Fibroblast of skin of right biceps (primary cell): ENCODE measurements around the gene RYR3.

Experiments
- DNase-seq: peaks from one replicate; pipeline ENCODE4 v3.0.0-alpha.2; 2013

RYR3 gene

DNA sequence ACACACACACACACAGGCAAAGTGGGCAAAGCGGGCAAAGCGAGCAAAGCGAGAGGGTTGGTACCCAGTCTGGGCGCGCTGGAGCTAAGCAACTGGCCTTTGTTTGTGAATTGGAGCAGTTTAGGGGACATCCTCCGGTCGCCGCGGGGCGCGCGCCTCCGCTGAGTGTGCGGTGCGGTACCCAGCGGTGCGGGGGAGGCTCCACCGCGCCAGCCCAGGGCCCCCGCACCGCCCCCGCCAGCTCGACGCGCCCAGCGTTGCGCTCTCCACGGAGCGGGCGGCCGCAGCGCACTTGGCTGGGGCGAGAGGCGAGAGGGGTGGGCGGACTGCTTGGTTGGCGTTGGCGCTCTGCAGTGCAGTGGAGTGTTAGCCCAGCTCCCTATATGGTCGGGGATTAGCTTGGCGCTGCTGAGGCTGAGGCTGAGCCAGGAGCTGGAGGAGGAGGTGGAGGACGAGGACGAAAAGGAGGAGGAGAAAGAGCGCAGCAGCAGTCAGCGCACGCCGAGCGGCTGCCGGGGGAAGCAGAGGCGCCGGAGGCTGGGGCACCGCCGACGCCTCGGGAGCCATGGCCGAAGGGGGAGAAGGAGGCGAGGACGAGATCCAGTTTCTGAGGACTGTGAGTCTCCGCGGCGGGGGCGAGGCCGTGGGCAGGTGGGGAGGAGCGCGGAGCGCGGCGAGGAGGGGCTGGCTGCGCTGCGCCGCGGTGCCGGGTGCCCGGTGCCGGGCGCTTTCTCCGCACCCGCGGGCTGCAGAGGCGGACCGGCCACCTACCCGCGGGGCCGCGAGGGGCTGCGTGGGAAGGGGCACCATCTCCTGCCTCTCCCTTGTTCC, at the start of gene RYR3:
TSS of gene RYR3 (plus strand) at position 487 of the 831 bp plus-strand sequence. CDS start at position 566, 79 bp downstream.
- DNase-seq: peak; percentile 19

DNA sequence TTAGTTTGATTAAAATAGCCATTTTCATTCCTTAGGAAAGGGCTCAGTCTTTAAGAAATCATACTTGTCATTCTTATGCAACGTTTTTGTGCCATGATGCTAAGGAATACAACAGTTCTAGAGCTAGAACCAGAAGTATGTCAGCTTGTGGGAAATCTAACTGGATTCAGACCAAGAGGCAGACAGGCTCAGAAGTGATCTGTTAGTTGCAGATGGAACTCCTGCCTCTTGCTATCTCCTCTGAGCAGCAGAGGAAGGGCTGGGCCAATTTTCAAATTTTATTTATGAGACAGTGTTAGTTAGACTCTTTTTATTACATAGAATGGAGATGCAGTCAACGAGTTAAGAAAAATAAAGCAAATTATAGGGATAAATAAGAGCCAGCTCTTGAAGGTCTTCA, 48.5 kb upstream of the RYR3 start:
- no peak for DNase-seq

DNA sequence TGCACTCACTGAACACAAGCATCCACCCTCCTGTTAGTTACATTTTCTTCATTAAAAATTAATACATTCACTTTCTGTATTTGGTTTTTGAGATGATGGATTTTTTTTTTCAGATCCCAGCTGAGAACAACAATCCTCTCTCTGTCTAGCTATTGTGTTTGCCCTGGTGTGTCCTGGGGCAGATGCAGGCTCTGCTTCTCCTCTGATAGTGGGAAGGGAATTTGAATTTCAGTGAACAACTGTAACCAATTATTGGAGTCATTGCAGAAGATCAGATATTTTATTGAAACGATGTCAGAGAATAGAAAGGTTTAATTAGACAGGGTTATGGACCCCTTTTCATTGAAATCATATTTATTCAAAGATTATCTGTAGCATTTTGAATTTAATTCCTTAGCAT, 33.1 kb upstream of the RYR3 start:
- DNase-seq: no peak

DNA sequence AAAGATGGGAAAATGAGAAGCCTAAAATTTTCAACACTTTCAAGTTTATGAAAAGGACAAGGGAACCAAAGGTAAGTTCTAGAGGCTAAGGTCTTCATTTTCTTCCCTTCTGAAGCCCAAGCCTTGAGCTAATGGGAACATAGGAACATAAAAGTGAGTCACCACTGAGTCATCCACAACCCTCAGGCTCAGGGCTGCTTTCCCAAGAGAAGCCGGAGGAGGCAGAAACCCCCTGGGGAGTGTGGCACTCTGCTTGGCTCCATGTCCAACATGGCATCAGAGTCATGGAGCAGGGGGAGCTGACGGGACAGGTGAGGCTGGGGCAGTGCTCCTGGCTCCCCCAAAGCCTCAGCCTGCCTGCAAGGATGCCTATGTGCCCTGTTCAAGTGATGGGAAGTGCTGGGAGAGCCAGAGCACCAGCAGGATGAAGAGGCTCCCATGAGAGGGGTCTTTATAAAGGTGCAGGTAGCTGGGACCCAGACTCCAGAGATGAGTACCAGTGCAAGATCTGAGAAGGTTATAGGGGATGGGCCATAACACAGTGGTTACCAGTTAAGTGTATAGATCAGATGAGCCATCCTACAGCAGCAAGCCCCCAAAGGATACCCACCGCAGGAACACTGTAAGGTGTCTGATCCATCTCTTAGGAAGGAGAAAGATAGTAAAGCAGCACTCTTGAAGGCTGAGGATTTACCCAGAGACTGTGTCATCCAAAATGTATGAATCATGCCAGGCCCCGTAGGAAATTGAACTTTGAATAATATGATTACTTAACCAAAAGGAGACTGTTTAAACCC, 31.8 kb upstream of the RYR3 start:
- peak; percentile 91 for DNase-seq

DNA sequence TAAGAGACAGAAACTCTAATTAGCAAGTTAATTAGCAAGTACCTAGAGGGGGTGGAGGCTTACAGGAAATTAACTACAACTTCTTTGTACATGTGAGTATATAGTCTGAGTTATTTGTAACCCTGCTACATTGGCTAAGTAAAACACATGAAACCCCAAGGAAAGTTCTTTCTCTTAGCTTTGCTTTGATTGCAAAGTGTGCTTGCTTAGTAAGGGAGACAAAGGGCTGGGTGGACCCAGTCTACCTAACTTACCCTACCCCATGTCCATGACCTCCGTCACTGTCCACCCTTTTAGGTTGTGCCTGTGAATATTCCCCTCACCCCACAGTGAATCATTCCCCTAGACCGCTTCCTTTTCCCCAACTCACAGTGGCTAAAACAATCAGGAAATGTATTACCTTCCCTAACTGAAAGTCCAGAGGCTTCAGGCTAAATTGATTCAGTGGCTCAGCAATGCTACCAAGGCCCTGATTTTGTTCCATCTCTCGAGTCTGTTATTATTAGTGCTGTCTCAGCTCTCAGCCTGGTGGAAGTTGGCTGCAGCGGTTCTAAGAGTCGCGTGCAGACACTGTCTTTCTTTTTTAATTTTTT, 31.1 kb upstream of the RYR3 start:
- DNase-seq: peak; percentile 46

DNA sequence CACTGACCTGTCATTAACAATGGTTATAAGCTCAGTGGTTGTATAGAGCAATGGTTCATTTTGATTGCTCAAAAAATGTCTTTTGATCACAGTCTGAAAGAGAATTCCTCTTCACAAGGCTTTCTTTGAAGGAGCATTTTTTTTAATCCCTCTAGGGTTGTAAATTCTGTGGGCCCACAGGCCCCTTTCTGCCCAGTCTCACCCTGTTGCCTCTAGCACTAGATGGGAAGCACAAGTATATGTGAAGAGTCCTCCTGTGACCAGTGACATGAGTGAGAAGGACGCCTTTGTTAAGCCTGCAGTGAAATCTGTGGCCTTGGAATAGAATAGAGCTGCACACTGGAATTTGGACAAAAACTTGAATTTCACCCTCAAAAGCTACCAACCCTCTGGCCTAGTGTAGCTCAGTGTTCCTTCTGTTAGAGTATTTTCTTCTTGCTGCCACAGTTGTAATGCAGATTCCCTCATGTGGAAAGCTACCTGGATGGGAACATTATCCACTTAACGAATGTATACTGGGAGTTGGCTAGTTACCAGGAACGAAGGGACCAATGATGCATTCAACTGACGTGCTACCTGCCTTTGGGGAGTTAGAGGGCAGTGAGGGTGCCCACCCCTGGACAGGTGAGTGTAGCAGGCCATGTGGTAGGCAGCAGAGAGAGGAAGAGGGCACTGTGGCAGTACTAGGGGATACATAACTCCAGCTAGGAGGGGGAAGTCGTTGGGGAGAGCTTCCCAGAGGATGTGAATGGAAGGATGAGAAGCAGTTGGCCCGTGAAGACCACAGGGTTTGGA, 28.3 kb upstream of the RYR3 start:
- no peak for DNase-seq

DNA sequence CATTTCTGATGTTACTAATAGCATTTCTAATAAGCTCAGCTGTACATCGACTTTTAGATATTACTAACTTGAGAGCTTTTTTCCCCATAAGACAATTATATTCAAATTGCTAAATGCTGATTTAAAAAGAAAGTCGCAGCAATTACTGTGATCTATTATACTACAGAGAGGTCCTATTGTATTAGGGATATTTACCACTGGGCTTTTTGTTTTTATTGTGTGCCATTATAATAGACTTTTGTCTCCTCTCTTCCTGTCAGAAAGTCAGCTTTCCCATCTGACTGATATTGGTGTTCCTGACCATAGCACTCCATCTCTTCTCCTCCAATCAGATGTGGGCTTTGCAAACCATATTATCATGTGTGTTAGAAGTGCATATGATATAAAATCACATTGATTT, 27.2 kb upstream of the RYR3 start:
- no peak for DNase-seq

DNA sequence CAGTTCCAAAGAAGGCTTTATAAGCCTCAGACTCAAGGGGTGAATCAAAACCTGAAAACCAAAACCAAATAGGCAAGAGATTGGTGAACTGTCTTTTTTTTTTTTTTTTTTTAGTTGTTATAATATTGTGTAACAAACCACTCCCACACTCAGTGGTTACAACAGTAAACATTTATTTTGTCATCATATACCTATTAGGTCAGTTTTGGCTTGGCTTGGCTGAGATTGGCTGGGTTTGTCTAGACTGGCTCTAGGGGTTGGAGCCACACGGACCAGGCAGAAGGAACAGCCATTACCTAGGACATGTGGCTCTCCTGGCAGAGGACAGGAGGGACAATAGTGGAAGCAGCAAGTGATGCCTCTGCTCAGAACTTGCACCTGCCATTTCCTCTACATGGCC, 26.4 kb upstream of the RYR3 start:
- no peak for DNase-seq

DNA sequence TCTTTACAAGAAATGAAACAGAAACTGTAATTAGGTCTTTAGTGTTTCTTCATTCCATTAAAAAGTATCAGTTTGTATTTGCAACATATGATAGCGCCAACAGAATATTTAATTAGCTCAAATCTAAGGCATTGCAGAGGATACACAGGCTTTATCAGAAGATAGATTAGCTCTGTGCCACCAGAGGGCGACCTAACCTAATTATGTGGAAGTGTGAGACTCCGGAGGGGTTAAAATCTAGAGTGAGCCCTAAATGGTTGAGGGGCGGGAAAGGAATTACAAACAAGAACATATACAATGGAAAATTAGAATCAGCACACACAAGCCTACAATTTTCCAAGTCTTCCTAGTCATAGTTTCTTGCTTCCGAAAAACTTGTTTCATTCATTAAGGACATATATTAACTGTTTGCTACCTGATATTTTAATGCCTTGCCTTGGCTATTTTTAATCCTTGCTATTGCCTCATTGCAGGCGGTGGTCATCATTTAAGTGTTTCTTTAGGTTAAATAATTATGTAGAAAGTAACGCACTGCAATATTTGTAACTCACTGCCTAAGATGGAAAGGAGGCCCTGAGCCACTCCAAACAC, 18.0 kb upstream of the RYR3 start:
- DNase-seq: peak; percentile 58

DNA sequence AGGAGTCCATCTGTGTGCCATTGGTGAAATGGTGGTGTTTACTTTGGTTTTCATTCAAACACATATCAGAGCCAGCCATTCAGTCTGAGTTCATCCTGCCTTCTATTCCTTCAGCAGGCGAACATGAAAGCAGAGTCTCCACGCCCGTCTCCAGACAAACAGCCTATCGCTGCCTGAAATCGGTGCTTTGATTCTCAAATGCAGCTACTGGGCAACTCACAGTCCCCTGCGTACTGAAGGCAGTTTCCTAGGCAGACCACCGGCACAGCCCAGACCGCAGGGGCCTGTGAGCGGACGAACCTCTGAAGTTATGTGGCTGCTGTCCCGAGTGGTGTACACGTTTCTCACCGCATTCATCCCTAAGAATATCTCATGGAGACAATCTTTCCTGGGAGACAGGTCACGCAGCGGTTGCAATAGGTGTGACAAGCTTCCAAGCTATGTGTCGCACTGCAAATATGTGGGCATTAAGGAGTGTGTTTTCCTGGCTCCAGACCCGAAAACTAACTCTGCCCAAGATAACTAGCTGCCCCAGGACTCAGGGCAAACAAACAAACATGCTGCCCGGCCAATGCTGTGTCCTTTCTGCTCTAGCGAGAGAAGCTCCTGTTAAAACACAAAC, 16.9 kb upstream of the RYR3 start:
- peak; percentile 3 for DNase-seq

DNA sequence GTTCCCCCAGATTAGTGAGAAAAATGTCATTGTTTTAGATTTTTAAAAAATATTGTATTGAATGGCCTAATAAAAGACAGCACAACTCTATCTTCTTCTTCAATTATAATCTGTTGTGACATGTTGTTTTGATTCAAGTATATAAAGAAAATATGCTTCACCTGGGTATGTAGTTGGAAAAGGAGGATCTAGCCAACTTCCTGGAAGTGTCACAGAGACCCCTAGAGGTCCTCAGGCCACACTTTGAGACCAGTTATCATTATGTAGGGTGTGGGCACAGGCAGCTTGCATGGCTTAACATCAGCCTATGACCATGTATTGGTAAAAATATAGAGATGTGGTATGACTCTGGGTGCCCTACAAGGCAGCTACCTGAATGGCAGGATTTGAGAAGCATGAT, 14.7 kb upstream of the RYR3 start:
- DNase-seq: no peak

DNA sequence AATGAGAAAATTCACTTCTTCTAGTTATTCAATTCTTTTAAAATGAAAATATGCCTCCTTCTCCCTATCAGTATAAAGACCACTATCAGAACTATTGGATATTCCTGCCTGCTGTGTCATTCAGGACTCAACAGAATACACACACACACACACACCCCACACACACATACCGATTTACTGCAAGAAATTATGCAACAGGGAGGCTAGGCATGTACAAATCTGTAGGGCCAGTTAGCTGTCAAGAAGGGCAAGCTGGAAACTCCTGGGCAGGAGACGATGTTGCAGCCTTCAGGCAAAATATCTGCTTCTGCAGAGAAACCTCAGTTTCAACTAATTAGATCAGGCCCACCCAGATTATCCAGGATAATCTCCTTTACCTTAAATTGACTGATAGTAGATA, 13.9 kb upstream of the RYR3 start:
- no peak for DNase-seq

DNA sequence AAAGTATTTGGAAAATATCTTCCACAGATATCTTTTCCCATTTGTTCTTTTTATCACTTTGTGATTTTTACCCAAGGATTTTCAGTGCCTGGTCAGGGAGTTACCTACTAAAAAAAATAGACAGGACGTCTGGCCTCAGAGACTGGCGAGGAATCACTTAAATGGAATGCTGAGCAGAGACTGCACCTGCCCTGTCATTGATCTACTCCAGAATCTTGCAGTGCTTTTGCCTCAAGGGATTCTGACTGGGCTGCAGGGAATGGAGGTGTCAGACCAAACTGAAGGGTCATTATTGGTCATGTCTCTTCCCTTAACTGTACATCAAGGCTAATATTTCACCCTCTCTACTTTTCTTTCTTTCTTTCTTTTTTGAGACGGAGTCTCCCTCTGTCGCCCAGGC, 12.1 kb upstream of the RYR3 start:
- no peak for DNase-seq

DNA sequence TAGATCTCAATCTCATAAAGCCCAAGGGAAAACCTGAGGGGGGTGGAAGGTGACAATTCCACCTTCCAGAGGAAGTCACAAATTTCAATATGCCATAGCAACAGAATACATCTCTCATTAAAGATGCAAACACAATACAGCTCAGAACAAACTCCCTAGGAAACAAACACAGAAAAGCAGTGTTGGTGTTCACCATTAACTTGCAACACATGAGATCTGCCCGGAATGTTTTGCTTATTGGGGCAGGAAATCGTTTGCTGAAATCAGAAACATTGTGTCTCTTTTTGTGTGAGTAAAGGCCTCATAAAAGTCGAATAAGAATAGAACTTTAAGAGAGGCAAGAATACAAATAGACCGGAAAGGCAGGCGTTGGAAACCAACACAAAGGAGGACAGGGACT, 5.8 kb upstream of the RYR3 start:
- no peak for DNase-seq

DNA sequence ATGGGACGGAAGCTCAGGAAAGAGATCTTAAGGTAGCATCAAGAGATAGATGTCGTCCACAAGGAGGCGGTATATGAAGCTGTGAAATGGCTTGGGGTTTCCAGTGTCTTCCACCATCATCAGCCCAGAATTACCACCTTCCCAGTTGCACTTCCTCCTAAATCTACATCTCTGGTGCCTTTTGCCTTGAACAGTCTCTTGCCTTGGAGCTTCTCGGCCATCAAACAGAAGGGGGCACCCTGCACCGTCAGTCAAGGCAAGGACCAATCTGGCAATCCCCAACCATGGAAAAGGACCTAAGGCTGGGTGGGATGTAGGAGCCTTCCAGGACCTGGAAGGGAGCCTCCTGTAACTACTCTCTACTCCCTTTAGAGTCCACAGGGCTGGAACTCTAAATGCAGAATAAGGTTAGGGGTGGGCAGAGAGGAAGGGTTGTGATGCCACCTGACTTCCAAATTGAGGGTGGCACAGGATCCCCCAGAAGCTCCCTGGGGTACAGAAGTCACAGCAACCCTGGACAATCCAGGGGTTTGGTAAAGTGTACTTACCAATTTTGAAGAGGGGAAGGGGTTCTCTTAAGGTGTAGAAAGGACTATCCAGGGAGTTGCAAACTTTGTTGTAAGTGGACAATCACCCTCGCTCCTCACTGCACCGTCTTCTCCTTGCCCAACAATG, 1.0 kb upstream of the RYR3 start:
- DNase-seq: no peak

DNA sequence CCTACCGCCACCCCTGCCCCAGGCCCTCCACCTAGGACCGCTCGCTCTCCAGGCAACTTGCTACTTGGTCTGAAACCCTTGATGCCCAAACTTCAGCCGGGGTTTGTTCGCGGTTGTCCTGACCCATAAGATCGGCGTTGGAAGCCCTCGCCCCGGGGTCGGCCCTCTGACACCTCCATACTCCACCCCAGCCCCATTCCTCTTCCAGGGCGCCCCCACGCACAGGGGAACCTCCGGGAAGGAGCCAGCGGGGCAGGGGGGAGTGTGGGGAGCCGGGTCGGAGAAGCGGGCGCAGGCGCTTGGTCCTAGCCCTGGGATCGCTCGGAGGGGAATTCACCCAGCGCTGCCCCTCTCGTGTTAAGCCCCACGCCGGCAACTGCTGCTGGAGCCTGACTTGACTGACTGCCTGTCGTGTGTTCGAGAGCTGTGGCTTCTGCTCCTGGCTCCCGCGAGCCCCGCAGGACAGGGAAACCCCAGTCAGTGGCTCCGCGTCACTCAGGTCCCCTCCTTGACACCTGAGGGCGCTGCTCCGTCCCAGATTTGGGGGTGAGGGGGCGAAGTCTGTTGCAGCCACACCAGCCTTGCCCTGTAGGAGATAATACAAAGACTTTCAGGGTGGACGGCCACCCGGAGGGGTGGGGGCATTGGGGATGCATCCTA, 675 bp downstream of the RYR3 start:
- DNase-seq: no peak

DNA sequence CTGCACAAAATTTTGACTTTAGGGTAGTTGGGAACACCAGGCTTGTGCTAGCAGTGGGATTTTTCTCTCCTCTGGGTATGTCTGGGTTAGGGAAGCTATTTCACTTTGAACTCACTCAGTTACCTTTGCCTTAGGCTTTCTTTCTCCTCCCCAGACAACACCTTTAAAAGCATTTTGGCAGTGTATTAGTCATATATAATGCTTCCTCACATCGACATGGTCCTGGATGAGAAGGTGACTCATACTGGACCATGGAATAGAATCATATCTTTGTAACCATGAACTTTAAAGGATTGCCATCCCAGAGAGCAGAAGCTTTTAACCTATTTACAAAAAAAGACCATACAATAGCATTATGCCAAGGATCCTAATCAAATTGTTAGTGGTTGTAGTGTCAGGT, 2.7 kb downstream of the RYR3 start:
- DNase-seq: no peak

DNA sequence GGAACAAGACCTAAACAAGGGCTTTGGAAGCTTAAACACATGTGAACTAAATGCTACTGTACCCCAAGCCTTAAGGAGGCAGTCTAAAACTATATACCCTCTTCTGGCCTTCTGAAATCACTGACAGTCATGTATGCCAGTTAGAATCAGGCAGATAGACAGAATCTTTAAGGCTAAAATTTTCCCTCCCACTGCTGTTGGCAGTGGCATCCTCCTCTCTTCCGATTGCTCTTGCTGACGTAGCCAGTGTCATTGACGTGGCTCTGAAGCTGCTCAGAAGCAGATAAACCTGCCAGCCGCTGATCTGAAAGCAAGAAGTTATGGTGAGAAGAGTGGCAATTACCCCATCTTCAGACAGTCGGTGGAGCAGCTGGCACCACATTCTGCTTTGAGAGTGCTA, 3.3 kb downstream of the RYR3 start:
- DNase-seq: no peak

DNA sequence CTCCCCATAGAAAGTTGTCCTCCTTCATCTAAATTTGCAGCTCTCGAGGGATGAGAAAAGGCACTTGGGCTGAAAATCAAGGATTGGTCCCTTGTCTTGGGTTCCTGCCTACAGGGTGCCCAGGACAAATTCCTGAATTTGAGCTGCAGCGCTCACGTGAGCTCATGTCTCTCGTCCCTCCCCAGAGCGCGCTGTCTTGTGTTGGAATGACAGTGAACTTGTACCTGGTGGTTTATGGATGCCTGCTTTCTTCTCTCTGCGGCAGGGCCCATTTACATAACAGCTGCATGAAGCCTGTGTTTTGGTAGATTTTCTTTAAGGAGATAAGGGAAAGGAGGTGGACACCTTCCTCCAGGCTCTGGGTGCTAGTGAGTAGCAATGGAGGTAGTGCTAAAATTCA, 4.3 kb downstream of the RYR3 start:
- no peak for DNase-seq

DNA sequence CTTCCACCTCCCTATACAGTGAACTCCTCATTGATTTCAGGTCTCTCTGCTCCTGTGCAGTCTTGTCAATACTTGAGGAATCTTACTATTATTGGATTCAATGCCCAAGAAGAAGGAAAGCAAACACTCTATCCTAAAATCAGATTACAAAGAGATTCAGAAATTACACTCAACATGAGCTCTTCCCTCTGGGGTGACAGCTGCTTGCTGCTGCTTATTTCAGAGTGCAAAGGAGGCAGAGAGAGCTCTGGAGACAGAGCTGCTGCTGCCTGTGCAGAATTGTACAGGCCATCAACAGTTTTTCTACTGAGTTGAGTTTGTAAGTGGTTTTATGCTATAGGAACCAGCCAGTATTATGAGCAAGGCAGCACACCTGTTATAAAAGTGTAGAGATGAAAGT, 7.1 kb downstream of the RYR3 start:
- DNase-seq: no peak

DNA sequence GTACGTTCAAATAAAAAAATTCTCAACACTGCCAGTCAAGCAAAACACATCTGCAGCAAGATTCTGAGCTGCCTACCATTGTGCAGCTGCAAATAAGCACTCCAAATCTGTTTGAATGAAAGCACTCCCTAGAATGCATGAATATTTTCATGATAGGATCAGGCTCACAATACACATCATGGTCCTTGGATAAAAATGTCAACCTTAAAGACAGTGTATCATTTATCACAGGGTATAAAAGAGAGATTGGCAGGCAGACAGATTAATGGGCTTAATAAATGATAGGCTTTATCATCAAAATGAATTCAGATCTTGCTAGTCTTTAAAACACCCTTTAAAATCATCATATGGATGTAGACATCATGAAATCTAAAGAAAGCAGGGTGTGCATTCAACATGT, 9.2 kb downstream of the RYR3 start:
- no peak for DNase-seq
